ENCODE results near the gene CYP4F3.

CYP4F3 gene

DNA sequence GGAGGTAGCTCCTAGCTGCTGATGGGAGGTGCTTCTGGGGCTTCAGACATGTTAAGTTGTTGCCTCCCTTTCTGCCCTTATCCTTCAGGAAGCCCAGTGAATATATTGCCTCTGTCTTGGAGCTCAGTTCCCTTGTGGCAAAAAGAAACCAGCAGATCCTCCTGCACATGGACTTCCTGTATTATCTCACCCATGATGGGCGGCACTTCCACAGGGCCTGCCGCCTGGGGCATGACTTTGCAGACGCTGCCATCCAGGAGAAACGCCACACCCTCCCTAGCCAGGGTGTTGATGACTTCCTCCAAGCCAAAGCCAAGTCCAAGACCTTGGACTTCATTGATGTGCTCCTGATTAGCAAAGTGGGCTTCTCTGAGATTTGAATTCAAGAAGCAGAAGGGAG, 26.2 kb downstream of the CYP4F3 start:
- no peak for ATAC-seq
- TF ChIP-seq, protein P1, sequence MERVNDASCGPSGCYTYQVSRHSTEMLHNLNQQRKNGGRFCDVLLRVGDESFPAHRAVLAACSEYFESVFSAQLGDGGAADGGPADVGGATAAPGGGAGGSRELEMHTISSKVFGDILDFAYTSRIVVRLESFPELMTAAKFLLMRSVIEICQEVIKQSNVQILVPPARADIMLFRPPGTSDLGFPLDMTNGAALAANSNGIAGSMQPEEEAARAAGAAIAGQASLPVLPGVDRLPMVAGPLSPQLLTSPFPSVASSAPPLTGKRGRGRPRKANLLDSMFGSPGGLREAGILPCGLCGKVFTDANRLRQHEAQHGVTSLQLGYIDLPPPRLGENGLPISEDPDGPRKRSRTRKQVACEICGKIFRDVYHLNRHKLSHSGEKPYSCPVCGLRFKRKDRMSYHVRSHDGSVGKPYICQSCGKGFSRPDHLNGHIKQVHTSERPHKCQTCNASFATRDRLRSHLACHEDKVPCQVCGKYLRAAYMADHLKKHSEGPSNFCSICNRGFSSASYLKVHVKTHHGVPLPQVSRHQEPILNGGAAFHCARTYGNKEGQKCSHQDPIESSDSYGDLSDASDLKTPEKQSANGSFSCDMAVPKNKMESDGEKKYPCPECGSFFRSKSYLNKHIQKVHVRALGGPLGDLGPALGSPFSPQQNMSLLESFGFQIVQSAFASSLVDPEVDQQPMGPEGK (CRISPR knock-in tag; IDR thresholded peaks at IDR 0.05; ENCODE audit: borderline replicate concordance): no peak
- TF ChIP-seq ISL1 (CRISPR knock-in tag; IDR thresholded peaks at IDR 0.05) (no peak), POU6F1 (CRISPR knock-in tag; IDR thresholded peaks at IDR 0.05; ENCODE audit: borderline replicate concordance, low read depth) (no peak), ZFP30 (CRISPR knock-in tag; IDR thresholded peaks at IDR 0.05) (no peak), ZC3H10 (CRISPR knock-in tag; IDR thresholded peaks at IDR 0.05) (no peak)

- TF ChIP-seq POU6F1 (CRISPR knock-in tag; IDR thresholded peaks at IDR 0.05; ENCODE audit: borderline replicate concordance, low read depth): no peak
- ATAC-seq: no peak
Measured at GRCh38 chr19:15669440-15669839, 28.7 kb downstream of the CYP4F3 start.

- no peak for TF ChIP-seq CSDC2 (CRISPR knock-in tag; IDR thresholded peaks at IDR 0.05)
- TF ChIP-seq ARNTL (CRISPR knock-in tag; IDR thresholded peaks at IDR 0.05; ENCODE audit: borderline replicate concordance, low read depth): no peak
- no peak for TF ChIP-seq OSR1 (CRISPR knock-in tag; IDR thresholded peaks at IDR 0.05)
- TF ChIP-seq POU6F1 (CRISPR knock-in tag; IDR thresholded peaks at IDR 0.05; ENCODE audit: borderline replicate concordance, low read depth): no peak
- TF ChIP-seq GLIS3 (CRISPR knock-in tag; IDR thresholded peaks at IDR 0.05): no peak
- TF ChIP-seq BACH2 (CRISPR knock-in tag; IDR thresholded peaks at IDR 0.05; ENCODE audit: borderline replicate concordance): no peak
- TF ChIP-seq, protein P2, sequence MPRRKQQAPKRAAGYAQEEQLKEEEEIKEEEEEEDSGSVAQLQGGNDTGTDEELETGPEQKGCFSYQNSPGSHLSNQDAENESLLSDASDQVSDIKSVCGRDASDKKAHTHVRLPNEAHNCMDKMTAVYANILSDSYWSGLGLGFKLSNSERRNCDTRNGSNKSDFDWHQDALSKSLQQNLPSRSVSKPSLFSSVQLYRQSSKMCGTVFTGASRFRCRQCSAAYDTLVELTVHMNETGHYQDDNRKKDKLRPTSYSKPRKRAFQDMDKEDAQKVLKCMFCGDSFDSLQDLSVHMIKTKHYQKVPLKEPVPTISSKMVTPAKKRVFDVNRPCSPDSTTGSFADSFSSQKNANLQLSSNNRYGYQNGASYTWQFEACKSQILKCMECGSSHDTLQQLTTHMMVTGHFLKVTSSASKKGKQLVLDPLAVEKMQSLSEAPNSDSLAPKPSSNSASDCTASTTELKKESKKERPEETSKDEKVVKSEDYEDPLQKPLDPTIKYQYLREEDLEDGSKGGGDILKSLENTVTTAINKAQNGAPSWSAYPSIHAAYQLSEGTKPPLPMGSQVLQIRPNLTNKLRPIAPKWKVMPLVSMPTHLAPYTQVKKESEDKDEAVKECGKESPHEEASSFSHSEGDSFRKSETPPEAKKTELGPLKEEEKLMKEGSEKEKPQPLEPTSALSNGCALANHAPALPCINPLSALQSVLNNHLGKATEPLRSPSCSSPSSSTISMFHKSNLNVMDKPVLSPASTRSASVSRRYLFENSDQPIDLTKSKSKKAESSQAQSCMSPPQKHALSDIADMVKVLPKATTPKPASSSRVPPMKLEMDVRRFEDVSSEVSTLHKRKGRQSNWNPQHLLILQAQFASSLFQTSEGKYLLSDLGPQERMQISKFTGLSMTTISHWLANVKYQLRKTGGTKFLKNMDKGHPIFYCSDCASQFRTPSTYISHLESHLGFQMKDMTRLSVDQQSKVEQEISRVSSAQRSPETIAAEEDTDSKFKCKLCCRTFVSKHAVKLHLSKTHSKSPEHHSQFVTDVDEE (CRISPR knock-in tag; IDR thresholded peaks at IDR 0.05): no peak
- TF ChIP-seq ZNF8 (CRISPR knock-in tag; IDR thresholded peaks at IDR 0.05): no peak
- no peak for TF ChIP-seq SNAI2 (CRISPR knock-in tag; IDR thresholded peaks at IDR 0.05)
- no peak for TF ChIP-seq RARB (CRISPR knock-in tag; IDR thresholded peaks at IDR 0.05)
- no peak for TF ChIP-seq ZNF565 (CRISPR knock-in tag; conservative IDR thresholded peaks at IDR 0.05; ENCODE audit: low read depth)
- TF ChIP-seq ZNF70 (CRISPR knock-in tag; IDR thresholded peaks at IDR 0.05): no peak
- TF ChIP-seq TOX (CRISPR knock-in tag; IDR thresholded peaks at IDR 0.05; ENCODE audit: borderline replicate concordance): no peak
- no peak for TF ChIP-seq CREB5 (CRISPR knock-in tag; IDR thresholded peaks at IDR 0.05; ENCODE audit: low read depth)
- TF ChIP-seq ISL1 (CRISPR knock-in tag; IDR thresholded peaks at IDR 0.05): no peak
- no peak for TF ChIP-seq PPARA (CRISPR knock-in tag; IDR thresholded peaks at IDR 0.05; ENCODE audit: borderline replicate concordance)
- TF ChIP-seq, protein P1 (CRISPR knock-in tag; IDR thresholded peaks at IDR 0.05; ENCODE audit: borderline replicate concordance): no peak
- no peak for TF ChIP-seq TCF4 (CRISPR knock-in tag; IDR thresholded peaks at IDR 0.05; ENCODE audit: borderline replicate concordance)
- TF ChIP-seq ZFP3 (CRISPR knock-in tag; IDR thresholded peaks at IDR 0.05): no peak
- no peak for TF ChIP-seq ESRRG (CRISPR knock-in tag; IDR thresholded peaks at IDR 0.05)
- no peak for ATAC-seq
Measured at GRCh38 chr19:15669891-15670290, 29.2 kb downstream of the CYP4F3 start.

All from SK-N-SH treated with all-trans-retinoic acid at 6 μM for 48 hours (cell line).